Bladder microvascular endothelial cell (primary cell): ENCODE data around the gene MVB12A. TPM values are rescaled to one million over a fixed set of nuclear protein-coding genes. Genes with fewer than 3 reads are reported as not detected.

Source experiments
- total RNA-seq: library from RNA; depleted of rRNA; stranded (reverse); fragments of >200 nt; gene quantifications from 2 replicates; pipeline ENCODE4 v1.2.3, GENCODE V29; 2014

Gene MVB12A
- 20.9 and 36.8 TPM in 2 replicates for total RNA-seq

DNA sequence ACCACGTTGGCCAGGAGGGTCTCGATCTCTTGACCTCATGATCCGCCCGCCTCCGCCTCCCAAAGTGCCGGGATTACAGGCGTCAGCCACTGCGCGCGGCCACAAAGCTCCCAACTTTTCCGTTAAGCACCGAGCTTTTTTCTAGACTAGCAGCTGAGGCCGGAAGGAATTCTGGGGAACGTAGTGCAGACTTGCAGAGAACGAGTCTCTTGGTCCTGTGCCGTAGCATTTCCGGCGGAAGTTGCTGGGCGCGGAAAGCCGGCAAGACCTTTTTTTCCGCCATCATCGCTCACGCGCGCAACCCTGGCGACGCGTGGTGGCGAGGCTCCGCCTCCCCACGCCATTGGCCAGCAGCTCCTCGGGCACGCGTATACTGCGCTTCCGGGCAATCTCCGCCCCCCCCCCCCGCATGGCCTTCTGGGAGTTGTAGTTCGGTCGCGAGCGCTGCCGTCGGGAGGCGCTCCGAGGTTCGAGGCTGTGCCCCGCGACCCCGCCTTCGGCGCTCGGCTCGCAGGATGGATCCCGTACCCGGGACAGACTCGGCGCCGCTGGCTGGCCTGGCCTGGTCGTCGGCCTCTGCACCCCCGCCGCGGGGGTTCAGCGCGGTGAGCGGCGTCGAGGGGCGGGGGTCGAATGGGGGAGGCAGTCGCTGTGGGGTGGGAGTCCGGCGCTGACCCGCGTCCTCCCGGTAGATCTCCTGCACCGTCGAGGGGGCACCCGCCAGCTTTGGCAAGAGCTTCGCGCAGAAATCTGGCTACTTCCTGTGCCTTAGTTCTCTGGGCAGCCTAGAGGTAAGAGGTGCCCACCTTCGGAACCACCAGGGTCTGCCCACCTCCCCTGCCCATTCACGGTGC is at the start of gene MVB12A:
Gene MVB12A, plus strand, starts transcription at position 427 of the 854 bp plus-strand sequence. Its CDS starts 89 bp downstream, at position 516.

DNA sequence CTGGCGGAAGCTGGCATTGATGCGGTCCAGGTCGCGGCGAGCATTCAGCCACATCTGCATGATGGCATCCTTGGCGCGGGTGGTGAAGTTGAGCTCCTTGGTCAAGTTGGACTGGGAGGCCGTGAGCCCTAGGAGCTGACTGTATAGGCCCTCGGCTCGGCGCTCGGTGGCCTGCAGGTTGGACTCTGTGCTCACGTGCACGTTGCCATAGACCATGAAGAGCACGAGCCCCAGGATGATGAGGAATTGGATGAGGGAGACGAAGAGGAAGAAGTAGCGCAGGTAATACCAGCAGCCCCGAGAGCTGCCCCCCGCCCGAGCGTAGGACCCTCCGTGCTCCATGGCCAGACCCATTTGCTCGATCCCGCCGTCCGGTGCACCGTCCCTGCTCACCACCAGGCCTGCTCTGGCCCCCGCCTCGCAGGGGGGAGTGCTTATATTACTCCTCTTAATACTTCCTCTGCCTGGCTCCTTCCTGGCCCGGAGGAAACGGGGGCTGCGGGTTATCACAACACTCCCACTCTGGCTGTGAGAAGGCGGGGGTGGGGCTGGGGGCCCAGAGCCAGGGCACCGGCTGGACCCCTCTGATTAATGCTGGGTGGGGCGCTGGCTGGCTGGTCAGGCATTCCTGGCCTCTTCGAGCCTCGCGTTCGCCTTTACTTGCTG is 42.8 kb upstream of the MVB12A start, which contains the start of gene PLVAP:
Gene PLVAP, minus strand, starts transcription at position 408 of the 666 bp plus-strand sequence. Its CDS starts 54 bp downstream, at position 354.

DNA sequence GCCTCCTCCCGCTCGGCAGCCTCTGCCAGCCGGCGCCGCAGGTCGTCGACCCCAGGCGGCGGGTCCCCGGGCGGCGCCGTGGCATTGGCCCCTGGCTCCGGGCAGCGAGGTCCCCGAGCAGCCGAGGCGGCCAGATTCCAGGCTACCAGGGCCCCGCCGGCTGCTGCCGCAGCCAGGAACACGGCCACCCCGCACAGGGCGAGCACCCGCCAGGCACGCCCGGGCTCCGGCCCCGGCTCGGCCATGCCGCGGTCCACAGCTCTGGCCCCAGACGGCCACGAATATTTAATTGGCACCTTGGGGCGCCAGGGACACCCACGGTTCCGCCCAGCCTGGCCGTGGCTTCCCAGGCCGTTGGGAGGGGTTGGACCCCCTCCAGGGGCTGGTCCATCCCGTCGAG is 25.9 kb upstream of the MVB12A start, which contains the start of gene CCDC194:
Gene CCDC194, minus strand, starts transcription at position 283 of the 400 bp plus-strand sequence. Its CDS starts 38 bp downstream, at position 245.

DNA sequence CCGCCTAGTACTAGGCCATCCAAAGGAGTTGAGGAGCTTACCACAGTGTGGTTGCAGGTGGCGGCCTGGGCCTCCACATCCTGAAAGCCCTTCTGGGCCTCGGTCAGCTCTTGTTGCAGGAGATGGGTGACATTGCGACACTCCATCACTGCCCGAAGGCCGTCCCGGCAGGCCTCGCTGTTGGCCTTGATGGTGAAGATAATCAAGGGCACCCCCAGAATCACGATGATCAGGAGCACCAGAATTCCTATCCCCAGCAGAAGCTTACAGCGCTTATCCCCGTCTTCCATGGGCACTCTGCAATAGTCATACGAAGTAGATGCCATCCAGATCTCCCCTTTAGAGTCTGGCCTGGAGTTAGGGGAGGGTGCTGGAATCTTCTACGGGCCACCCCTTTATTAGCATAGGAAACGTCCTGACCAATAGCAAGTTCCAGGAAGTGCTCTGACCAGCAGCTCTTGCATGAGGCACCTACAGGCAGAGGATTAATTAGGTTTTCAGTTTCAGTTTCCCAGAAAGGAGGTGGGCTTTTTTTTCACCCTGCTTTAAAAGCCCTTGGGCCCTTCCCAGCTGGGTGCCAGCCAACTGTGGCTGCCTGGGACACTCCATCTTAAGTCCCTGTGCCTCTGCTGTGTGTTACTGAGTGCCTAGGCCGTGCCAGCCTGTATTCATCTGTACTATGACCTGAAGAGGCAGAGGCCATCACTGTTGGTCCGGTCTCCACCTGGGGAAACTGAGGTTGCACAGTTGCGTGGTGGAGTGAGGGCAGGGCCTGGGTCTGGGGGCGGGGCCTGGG is 14.4 kb upstream of the MVB12A start, which contains the start of gene BST2:
Gene BST2, minus strand, starts transcription at position 381 of the 796 bp plus-strand sequence. Its CDS starts 55 bp downstream, at position 326.

DNA sequence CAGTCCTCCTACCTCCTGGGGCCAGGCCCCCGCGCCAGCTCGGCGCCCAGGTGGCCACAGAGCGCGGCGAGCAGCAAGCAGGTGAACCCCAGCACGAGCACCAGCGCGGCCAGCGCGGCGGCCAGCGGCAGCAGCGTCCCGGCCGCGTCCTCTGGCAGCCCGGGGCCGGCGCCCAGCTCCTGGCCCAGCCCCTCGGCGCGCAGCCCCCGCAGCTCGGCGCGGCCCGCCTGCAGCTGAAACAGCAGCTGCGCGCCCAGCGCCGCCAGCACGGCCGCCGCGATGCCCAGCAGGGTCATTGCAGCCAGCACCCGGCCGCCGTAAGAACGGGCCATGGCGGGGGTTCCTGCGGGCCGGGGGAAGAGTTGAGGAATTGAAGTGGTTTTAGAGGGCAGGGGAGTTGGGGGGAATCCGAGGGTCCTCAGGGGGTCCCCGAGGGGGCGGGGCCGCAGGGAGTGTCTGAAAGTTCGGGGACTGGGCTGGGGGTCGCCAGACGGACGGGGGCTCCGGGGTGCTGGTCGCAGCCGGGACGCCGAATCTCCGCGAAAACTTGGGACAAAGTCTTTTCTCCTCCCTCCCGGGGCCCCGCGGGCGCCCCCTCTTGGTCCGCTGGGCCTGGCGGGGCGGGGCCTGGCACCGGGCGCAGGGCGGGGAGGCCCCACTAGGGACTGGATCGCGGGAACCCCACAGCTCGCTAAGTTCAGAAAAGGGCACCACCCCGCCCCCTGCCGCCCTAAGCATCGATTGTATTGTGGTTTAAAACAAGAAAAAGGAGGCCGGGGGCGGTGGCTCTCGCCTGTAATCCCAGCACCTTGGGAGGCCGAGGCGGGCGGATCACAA is 28.5 kb downstream of the MVB12A start, which contains the start of gene TMEM221:
Gene TMEM221, minus strand, starts transcription at position 538 of the 837 bp plus-strand sequence. Its CDS starts 206 bp downstream, at position 332.

DNA sequence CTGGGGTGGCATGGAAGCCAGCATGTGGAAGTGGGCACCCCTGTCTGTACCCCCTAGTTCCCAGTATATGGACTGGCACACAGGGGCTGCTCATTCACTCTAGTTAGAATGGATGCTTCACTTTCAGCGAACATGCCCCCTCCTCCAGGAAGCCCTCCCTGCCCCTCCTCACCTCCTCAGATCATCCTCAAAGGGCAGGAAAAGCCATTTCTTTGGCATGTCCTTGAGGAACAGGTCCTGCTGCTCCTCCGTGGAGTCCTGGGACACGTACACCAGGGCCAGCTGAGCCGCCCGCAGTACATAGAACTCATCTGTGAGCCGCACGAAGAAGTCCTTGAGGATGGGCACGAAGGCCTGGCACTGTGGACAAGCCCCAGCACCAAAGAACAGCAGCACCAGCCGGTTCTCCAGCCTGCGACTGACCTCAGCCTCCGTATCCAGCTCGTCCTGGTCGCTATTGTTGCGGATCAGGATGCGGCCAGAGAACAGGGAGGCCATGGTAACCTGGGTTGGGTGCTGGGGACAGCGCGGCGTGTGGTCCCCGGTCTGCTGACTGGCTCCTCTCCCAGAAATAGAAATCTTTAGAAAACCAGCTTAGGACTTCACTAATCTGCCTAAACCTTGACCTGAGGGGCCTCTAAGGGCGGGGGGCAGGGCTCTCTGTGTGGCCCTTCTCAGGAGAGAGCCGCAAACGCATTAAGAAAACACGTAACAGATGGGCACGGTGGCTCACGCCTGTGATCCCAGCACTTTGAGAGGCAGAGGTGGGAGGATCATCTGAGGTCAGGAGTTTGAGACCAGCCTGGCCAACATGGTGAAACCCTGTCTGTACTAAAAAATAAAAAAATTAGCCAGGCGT is 40.8 kb downstream of the MVB12A start, which contains the start of gene NXNL1:
Gene NXNL1, minus strand, starts transcription at position 555 of the 859 bp plus-strand sequence. Its CDS starts 57 bp downstream, at position 498.

DNA sequence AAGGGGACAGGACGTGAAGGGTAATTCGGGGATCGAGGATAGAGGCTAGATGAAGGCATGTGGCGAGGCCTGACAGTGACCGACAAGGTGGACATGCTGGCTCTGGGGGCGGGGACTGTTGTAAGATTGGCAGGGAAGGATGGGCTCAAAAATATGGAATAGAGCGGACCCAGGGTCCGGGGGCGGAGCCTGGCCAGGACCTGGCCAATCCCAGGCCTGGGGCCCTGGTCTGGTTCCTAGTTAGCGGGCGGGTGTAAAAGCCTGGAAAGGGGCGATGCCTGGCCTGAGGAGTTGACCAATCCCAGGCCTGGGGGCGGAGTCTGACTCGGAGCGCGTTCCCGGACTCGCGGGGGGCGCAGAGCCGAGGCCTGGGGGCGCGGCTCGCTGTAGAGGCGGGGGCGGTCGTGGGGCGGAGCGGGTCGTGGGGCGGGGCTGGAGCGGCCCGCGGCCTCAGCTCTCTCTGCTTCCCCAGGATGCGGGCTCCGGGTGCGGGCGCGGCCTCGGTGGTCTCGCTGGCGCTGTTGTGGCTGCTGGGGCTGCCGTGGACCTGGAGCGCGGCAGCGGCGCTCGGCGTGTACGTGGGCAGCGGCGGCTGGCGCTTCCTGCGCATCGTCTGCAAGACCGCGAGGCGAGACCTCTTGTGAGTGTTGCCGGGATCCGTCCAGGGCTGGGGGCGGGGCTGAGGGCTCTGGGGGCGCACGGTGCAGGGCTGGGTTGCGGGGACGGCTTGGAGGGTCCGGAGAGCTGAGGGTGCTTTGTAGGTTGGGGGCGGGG is 50.4 kb downstream of the MVB12A start, which contains the start of gene SLC27A1:
Gene SLC27A1, plus strand, starts transcription at position 457 of the 774 bp plus-strand sequence. Its CDS starts 17 bp downstream, at position 474.

Other genes starting within 250 kb of the MVB12A start
- 12.8 and 22.0 TPM in 2 replicates for gene USE1, start 204.7 kb upstream of the MVB12A start, total RNA-seq
- gene OCEL1, start 193.8 kb upstream of the MVB12A start, total RNA-seq = 1.5 and 2.1 TPM in 2 replicates
- 29.3 and 39.3 TPM in 2 replicates for gene NR2F6, start 174.1 kb upstream of the MVB12A start, total RNA-seq
- gene USHBP1, start 155.3 kb upstream of the MVB12A start, total RNA-seq = 27.4 and 34.0 TPM in 2 replicates
- 91.3 and 113 TPM in 2 replicates for gene BABAM1, start 152.6 kb upstream of the MVB12A start, total RNA-seq
- 0.49 and 0.76 TPM in 2 replicates for gene ANKLE1, start 138.1 kb upstream of the MVB12A start, total RNA-seq
- 5.2 and 7.2 TPM in 2 replicates for gene ABHD8, start 116.6 kb upstream of the MVB12A start, total RNA-seq
- 16.3 and 24.4 TPM in 2 replicates for gene MRPL34, start 114.2 kb upstream of the MVB12A start, total RNA-seq
- gene DDA1, start 110.5 kb upstream of the MVB12A start, total RNA-seq = 14.4 and 38.8 TPM in 2 replicates
- 2.4 and 6.1 TPM in 2 replicates for gene ANO8, start 85.2 kb upstream of the MVB12A start, total RNA-seq
- gene GTPBP3, start 82.5 kb upstream of the MVB12A start, total RNA-seq = 10.4 and 32.6 TPM in 2 replicates
- gene PLVAP, start 42.7 kb upstream of the MVB12A start, total RNA-seq = 11.8 and 12.5 TPM in 2 replicates
- gene CCDC194, start 25.9 kb upstream of the MVB12A start, total RNA-seq = not detected in 2 replicates
- 36.9 and 54.1 TPM in 2 replicates for gene BST2, start 14.4 kb upstream of the MVB12A start, total RNA-seq
- gene TMEM221, start 28.6 kb downstream of the MVB12A start, total RNA-seq = not detected in 2 replicates
- gene NXNL1, start 40.9 kb downstream of the MVB12A start, total RNA-seq = not detected in 2 replicates
- gene SLC27A1, start 50.5 kb downstream of the MVB12A start, total RNA-seq = 10.0 and 30.6 TPM in 2 replicates
- 49.5 and 52.9 TPM in 2 replicates for gene PGLS, start 91.6 kb downstream of the MVB12A start, total RNA-seq
- gene COLGALT1, start 135.6 kb downstream of the MVB12A start, total RNA-seq = 107 and 188 TPM in 2 replicates